ENCODE measurements around the gene ASXL1. TPM values are rescaled to one million over a fixed set of nuclear protein-coding genes. Genes with fewer than 3 reads are reported as not detected.
"Not testable (repeated sequence)": the region's sequence is repeated elsewhere in the genome, so short reads cannot be mapped to it uniquely, and the experiment has no call there.

Gene ASXL1
- polyA plus RNA-seq, 2 of the 4 experiments (the other 2 are of a cell fraction): 35.7 to 36.0 TPM

GRCh38 chr20:32404017-32404416 lies 45.9 kb downstream of the ASXL1 start:
- TF ChIP-seq RFX5 (IDR thresholded peaks at IDR 0.05) (no peak), MAZ (IDR thresholded peaks at IDR 0.05; ENCODE audit: borderline replicate concordance, low read depth, low read length) (no peak), MAFK (IDR thresholded peaks at IDR 0.05; ENCODE audit: partially characterized antibody) (no peak), HEYL (CRISPR knock-in tag; IDR thresholded peaks at IDR 0.05) (no peak), TFCP2L1 (CRISPR knock-in tag; IDR thresholded peaks at IDR 0.05) (no peak)
- ChIA-PET CTCF (interaction anchor here (1.0 kb wide), 1 partner anchor 27 kb away, joined by 3 read pairs; no protein-coding TSS in a partner anchor), POLR2A (no interaction called here)
- no peaks in the 10 kb centered on the region for H3K9me3 ChIP-seq
- 84% methylated on average over 2 of the region's 2 CpGs for WGBS (ENCODE audit: missing lambda C conversion rate)
- FAIRE-seq (no peak), DNase-seq (ENCODE audit: low read depth in 1 of 2, low spot score in 1 of 2) (no peak), ATAC-seq (no peak)
- H3K27ac ChIP-seq: no peak overlapping the region
- no peaks in the 10 kb centered on the region for H3K4me1 ChIP-seq
- no peak overlapping the region for H3K4me3 ChIP-seq
- no peak overlapping the region for H3K4me2 ChIP-seq

DNA sequence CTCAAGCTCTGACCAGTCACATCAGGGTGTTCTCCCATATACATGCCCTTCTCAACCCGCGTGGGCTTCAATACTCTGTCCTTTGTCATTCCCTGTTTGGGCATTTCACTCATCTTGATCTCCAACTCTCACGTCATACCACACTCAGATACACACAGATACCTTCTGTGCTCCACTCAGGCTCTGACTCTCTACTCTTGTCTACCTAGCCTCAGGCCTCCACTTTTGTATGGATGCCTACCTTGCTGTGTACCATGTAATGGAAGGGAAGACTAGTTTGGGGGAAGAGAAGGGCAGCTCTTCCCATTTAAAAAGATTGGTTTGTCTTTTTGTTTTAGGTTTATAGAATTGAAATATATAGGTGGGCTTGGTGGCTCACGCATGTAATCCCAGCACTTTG lies 48.6 kb downstream of the ASXL1 start:
- no peak for ATAC-seq
- TF ChIP-seq BHLHE40 (IDR thresholded peaks at IDR 0.05; ENCODE audit: low read depth, low read length) (no peak), USF2 (IDR thresholded peaks at IDR 0.05) (no peak), KDM1A (IDR thresholded peaks at IDR 0.05; ENCODE audit: low read depth) (no peak), HOXA7 (CRISPR knock-in tag; IDR thresholded peaks at IDR 0.05) (no peak), TFCP2L1 (CRISPR knock-in tag; IDR thresholded peaks at IDR 0.05) (no peak), HOXB13 (CRISPR knock-in tag; IDR thresholded peaks at IDR 0.05; ENCODE audit: low read depth) (no peak), HOXB5 (CRISPR knock-in tag; IDR thresholded peaks at IDR 0.05) (no peak), POLR2AphosphoS2 (conservative IDR thresholded peaks at IDR 0.05; ENCODE audit: low read length) (no peak), RFX5 (IDR thresholded peaks at IDR 0.05) (no peak)
- Histone ChIP-seq H3K4me2 (no peak overlapping the region), H3K9me3 (no peaks in the 10 kb centered on the region), H3K4me3 (no peak overlapping the region), H3K27ac (no peak overlapping the region), H3K4me1 (no peaks in the 10 kb centered on the region)
- no peak for DNase-seq (ENCODE audit: low read depth in 1 of 2, low spot score in 1 of 2)
- FAIRE-seq: no peak
- 98% methylated on average over 4 of the region's 4 CpGs for WGBS (ENCODE audit: missing lambda C conversion rate)
- CTCF ChIA-PET: interaction anchor here (0.7 kb wide), 1 partner anchor 246 kb away, joined by 3 read pairs; no protein-coding TSS in a partner anchor
- POLR2A ChIA-PET: no interaction called here

GRCh38 chr20:32407131-32407750 lies 49.1 kb downstream of the ASXL1 start:
- H3K9me3 ChIP-seq; H3K4me2 ChIP-seq; H3K4me3 ChIP-seq; H3K27ac ChIP-seq; ATAC-seq; FAIRE-seq; DNase-seq (ENCODE audit: low read depth in 1 of 2, low spot score in 1 of 2); POLR2A ChIA-PET; H3K4me1 ChIP-seq: not testable (repeated sequence)
- CTCF ChIA-PET: interaction anchor here (0.7 to 2.1 kb wide), 2 partner anchors 20 to 245 kb away, joined by 3 to 4 read pairs; no protein-coding TSS in a partner anchor
- 94% methylated on average over 9 of the region's 9 CpGs for WGBS (ENCODE audit: missing lambda C conversion rate)

DNA sequence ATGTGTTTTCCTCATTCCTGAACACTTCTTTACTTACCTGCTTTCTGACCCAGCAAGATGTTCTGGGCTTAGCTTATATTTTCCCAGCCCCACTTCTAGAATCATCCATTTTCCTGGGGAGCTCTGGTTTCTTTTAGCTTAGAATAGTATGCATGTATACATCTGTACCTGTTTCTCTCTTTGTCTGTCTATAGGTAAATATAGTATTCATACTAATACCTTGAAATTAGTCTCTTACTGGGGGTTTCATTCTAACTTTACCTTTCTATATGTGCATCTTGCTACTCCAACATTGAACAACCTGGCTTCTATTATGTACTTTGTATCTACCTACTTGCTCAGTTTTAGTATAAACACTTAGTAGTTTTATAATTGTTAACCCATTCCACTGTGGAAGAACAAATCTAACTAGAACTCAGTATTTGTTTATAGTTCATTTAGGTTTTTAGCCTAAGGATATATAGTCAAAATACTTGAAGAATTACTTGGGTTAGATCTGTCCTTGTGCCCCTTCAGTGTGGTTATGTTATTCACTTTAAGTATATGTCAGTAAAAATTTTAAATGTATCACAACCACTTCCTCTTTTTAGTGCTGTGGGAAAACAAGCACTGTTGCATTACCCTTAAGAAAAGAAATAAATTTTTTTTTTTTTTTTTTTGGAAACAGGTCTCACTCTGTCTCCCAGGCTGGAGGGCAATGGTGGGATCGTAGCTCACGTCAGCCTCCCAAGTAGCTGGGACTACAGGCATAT lies 54.0 kb downstream of the ASXL1 start:
- FAIRE-seq (no peak), DNase-seq (ENCODE audit: low read depth in 1 of 2, low spot score in 1 of 2) (no peak), ATAC-seq (no peak)
- CTCF ChIA-PET: interaction anchor here (0.7 kb wide), 1 partner anchor 589 kb away, joined by 4 read pairs; no protein-coding TSS in a partner anchor
- H3K27ac ChIP-seq: no peak overlapping the region
- TF ChIP-seq GATA3 (IDR thresholded peaks at IDR 0.05; ENCODE audit: borderline replicate concordance) (no peak), EHF (CRISPR knock-in tag; IDR thresholded peaks at IDR 0.05) (no peak), NFE2L2 (conservative IDR thresholded peaks at IDR 0.05; ENCODE audit: low read length) (no peak), MAZ (IDR thresholded peaks at IDR 0.05; ENCODE audit: borderline replicate concordance, low read depth, low read length) (no peak), KDM1A (IDR thresholded peaks at IDR 0.05; ENCODE audit: low read depth) (no peak), NPAS2 (CRISPR knock-in tag; IDR thresholded peaks at IDR 0.05; ENCODE audit: borderline replicate concordance) (no peak), POLR2A (IDR thresholded peaks at IDR 0.05; ENCODE audit: low read length) (no peak)
- H3K4me3 ChIP-seq: no peak overlapping the region
- 0 out of 3 replicates have a peak, but pooled peaks cover 6% of the 10 kb centered on the region for H3K4me1 ChIP-seq
- 88% methylated on average over 2 of the region's 2 CpGs for WGBS (ENCODE audit: missing lambda C conversion rate)
- no peaks in the 10 kb centered on the region for H3K9me3 ChIP-seq
- H3K4me2 ChIP-seq: no peak overlapping the region
- POLR2A ChIA-PET: no interaction called here
